ENCODE data around the gene PADI3. TPM values are rescaled to one million over a fixed set of nuclear protein-coding genes. Genes with fewer than 3 reads are reported as not detected.

The PADI3 gene
- total and polyA plus RNA-seq, 9 of the 15 experiments (the other 6 are each of a cell fraction or from before 2014, with no cell fraction given), result not detected

GRCh38 chr1:17214876-17215544 is 33.9 kb upstream of the PADI3 start:
- FAIRE-seq (no peak), ATAC-seq (no peak), DNase-seq (ENCODE audit: extremely low read depth in 1 of 4, low spot score in 3 of 4) (no peak)
- H3K27ac ChIP-seq (ENCODE audit: extremely low read depth, low read depth, low read length), result no peak overlapping the region
- WGBS (ENCODE audit: insufficient coverage, low coverage, missing lambda C conversion rate), result 0% methylated on average over 5 of the region's 5 CpGs
- no peaks in the 10 kb centered on the region for H3K36me3 ChIP-seq (ENCODE audit: control insufficient read depth, insufficient read depth, low read length)
- peaks cover 13% of the 10 kb centered on the region for H4K20me1 ChIP-seq (replicated peaks; ENCODE audit: control insufficient read depth, insufficient read depth, low read length)
- H3K9ac ChIP-seq (ENCODE audit: insufficient read depth in 1 of 2, low read depth in 2 of 2, low read length in 2 of 2), result no peak overlapping the region
- H3K27me3 ChIP-seq (ENCODE audit: control insufficient read depth in 2 of 2, insufficient read depth in 2 of 2, low read length in 2 of 2), result peaks cover 28 to 76% of the 10 kb centered on the region in 2 experiments
- POLR2A ChIA-PET, result interaction anchor here (0.8 to 1.6 kb wide), 5 partner anchors 8 to 74 kb away, joined by 3 to 6 read pairs (median 5); partner anchors contain the start of gene PADI1
- H3K4me1 ChIP-seq (replicated peaks in 1 of 2; ENCODE audit: control insufficient read depth in 2 of 2, insufficient read depth in 2 of 2, low read length in 2 of 2), result peaks cover 0 to 7% of the 10 kb centered on the region in 2 experiments; a peak in 2 of 5 replicates
- no TSS peak for BruUV-seq (replicated peaks)
- H3K4me2 ChIP-seq (ENCODE audit: insufficient read depth, low read length), result no peak overlapping the region
- no peak overlapping the region for H2AFZ ChIP-seq (ENCODE audit: low read depth, low read length)
- no peaks in the 10 kb centered on the region for H3K79me2 ChIP-seq (ENCODE audit: control insufficient read depth, insufficient read depth, low read length)
- no peak overlapping the region for H3K4me3 ChIP-seq
- CTCF ChIA-PET (ENCODE audit: low intra/inter-chr PET ratio), result no interaction called here
- in situ Hi-C loops (cut with MboI), result no loop called here
- no peaks in the 10 kb centered on the region for H3K9me3 ChIP-seq (replicated peaks; ENCODE audit: control insufficient read depth, insufficient read depth, low read depth, low read length)
- H3K9me1 ChIP-seq (ENCODE audit: control insufficient read depth, insufficient read depth, low read length), result no peaks in the 10 kb centered on the region
- intact Hi-C loops (cut with micrococcal nuclease), result no loop called here
- no peak for TF ChIP-seq DEAF1 (CRISPR knock-in tag; IDR thresholded peaks at IDR 0.05)
- no peak for TF ChIP-seq CTCF (IDR thresholded peaks at IDR 0.05 in 2 of 3, conservative IDR thresholded peaks at IDR 0.05 in 1 of 3; ENCODE audit: insufficient read depth in 2 of 3, low read depth in 1 of 3, low read length in 3 of 3)
- no peak for TF ChIP-seq PYGO2 (tag; IDR thresholded peaks at IDR 0.05)
- TF ChIP-seq KAT2B (IDR thresholded peaks at IDR 0.05; ENCODE audit: low read depth, low read length), result no peak
- TF ChIP-seq CEBPG (CRISPR knock-in tag; IDR thresholded peaks at IDR 0.05), result no peak
- no peak for TF ChIP-seq CEBPG (tag; conservative IDR thresholded peaks at IDR 0.05 in 1 of 2, IDR thresholded peaks at IDR 0.05 in 1 of 2)
- TF ChIP-seq ESRRA (IDR thresholded peaks at IDR 0.05; ENCODE audit: borderline replicate concordance, low read depth), result no peak
- TF ChIP-seq FOXP4 (CRISPR knock-in tag; IDR thresholded peaks at IDR 0.05; ENCODE audit: borderline replicate concordance), result no peak
- no peak for TF ChIP-seq NCOA4 (IDR thresholded peaks at IDR 0.05; ENCODE audit: partially characterized antibody)
- no peak for TF ChIP-seq ZNF589 (CRISPR knock-in tag; IDR thresholded peaks at IDR 0.05; ENCODE audit: low read depth)
- no peak for TF ChIP-seq NR2C1 (IDR thresholded peaks at IDR 0.05)
- no peak for TF ChIP-seq NR2C1 (tag; IDR thresholded peaks at IDR 0.05)
